Measurements from ENCODE around the gene ARID1A.
A peak's percentile ranks its signal among the peaks of the same experiment; 100 is the strongest.

Gene ARID1A

GRCh38 chr1:26775666-26776065 is 79.9 kb downstream of the ARID1A start:
- Mint-ChIP-seq H3K4me1 (peaks cover 22 to 25% of the 10 kb centered on the region in 2 donors), H3K4me3 (no peak overlapping the region), H3K27ac (no peak overlapping the region), H3K27me3 (no peaks in the 10 kb centered on the region), H3K36me3 (peaks cover 52 to 78% of the 10 kb centered on the region in 2 donors), H3K9me3 (no peaks in the 10 kb centered on the region)
- DNase-seq (no peak), ATAC-seq (replicated peaks) (no peak)

GRCh38 chr1:26779098-26779668 is 83.4 kb downstream of the ARID1A start:
- H3K9me3 Mint-ChIP-seq, result no peaks in the 10 kb centered on the region
- H3K4me3 Mint-ChIP-seq, result no peak overlapping the region
- H3K27me3 Mint-ChIP-seq, result no peaks in the 10 kb centered on the region
- H3K4me1 Mint-ChIP-seq, result peaks cover 29 to 41% of the 10 kb centered on the region in 2 donors
- peak overlapping the region; percentile 81 for H3K27ac Mint-ChIP-seq
- ATAC-seq (replicated peaks) (no peak), DNase-seq (no peak)
- H3K36me3 Mint-ChIP-seq, result peaks cover 42 to 64% of the 10 kb centered on the region in 2 donors

- Mint-ChIP-seq H3K4me1 (peaks cover 36 to 53% of the 10 kb centered on the region in 2 donors), H3K9me3 (no peaks in the 10 kb centered on the region), H3K27ac (peak overlapping the region; percentile 47), H3K27me3 (no peaks in the 10 kb centered on the region), H3K36me3 (peaks cover 35 to 51% of the 10 kb centered on the region in 2 donors), H3K4me3 (no peak overlapping the region)
- ATAC-seq (replicated peaks) (peak; percentile 23 to 26), DNase-seq (no peak)
Measured at GRCh38 chr1:26780344-26780957, 84.6 kb downstream of the ARID1A start.

- Mint-ChIP-seq H3K9me3 (no peaks in the 10 kb centered on the region), H3K27me3 (no peaks in the 10 kb centered on the region), H3K4me3 (no peak overlapping the region), H3K27ac (peak overlapping the region; percentile 66), H3K4me1 (peaks cover 43 to 62% of the 10 kb centered on the region in 2 donors), H3K36me3 (peaks cover 33 to 46% of the 10 kb centered on the region in 2 donors)
- ATAC-seq (replicated peaks) (no peak), DNase-seq (no peak)
Measured at GRCh38 chr1:26781206-26781825, 85.5 kb downstream of the ARID1A start.

- H3K9me3 Mint-ChIP-seq, result no peaks in the 10 kb centered on the region
- H3K4me1 Mint-ChIP-seq, result peaks cover 51 to 74% of the 10 kb centered on the region in 2 donors
- H3K27me3 Mint-ChIP-seq, result no peaks in the 10 kb centered on the region
- no peak overlapping the region for H3K4me3 Mint-ChIP-seq
- DNase-seq, result no peak
- peaks cover 28 to 41% of the 10 kb centered on the region in 2 donors for H3K36me3 Mint-ChIP-seq
- no peak for ATAC-seq (replicated peaks)
- peak overlapping the region; percentile 20 for H3K27ac Mint-ChIP-seq
Measured at GRCh38 chr1:26782521-26783212, 86.9 kb downstream of the ARID1A start.

GRCh38 chr1:26783646-26784022 is 87.8 kb downstream of the ARID1A start:
- no peaks in the 10 kb centered on the region for H3K27me3 Mint-ChIP-seq
- peaks cover 48 to 79% of the 10 kb centered on the region in 2 donors for H3K4me1 Mint-ChIP-seq
- ATAC-seq (replicated peaks) (no peak), DNase-seq (no peak)
- no peak overlapping the region for H3K4me3 Mint-ChIP-seq
- peaks cover 22 to 34% of the 10 kb centered on the region in 2 donors for H3K36me3 Mint-ChIP-seq
- H3K27ac Mint-ChIP-seq, result no peak overlapping the region
- H3K9me3 Mint-ChIP-seq, result no peaks in the 10 kb centered on the region

- H3K27me3 Mint-ChIP-seq, result no peaks in the 10 kb centered on the region
- H3K9me3 Mint-ChIP-seq, result no peaks in the 10 kb centered on the region
- H3K4me1 Mint-ChIP-seq, result peaks cover 49 to 85% of the 10 kb centered on the region in 2 donors
- H3K4me3 Mint-ChIP-seq, result no peak overlapping the region
- DNase-seq, result no peak
- H3K27ac Mint-ChIP-seq, result peak overlapping the region; percentile 65
- peaks cover 18 to 27% of the 10 kb centered on the region in 2 donors for H3K36me3 Mint-ChIP-seq
- ATAC-seq (replicated peaks), result no peak
Measured at GRCh38 chr1:26784023-26784871, 88.4 kb downstream of the ARID1A start.

- H3K4me1 Mint-ChIP-seq, result peaks cover 50 to 84% of the 10 kb centered on the region in 2 donors
- no peak for DNase-seq
- H3K36me3 Mint-ChIP-seq, result peaks cover 12 to 21% of the 10 kb centered on the region in 2 donors
- H3K4me3 Mint-ChIP-seq, result no peak overlapping the region
- no peaks in the 10 kb centered on the region for H3K9me3 Mint-ChIP-seq
- peak overlapping the region; percentile 84 for H3K27ac Mint-ChIP-seq
- no peaks in the 10 kb centered on the region for H3K27me3 Mint-ChIP-seq
- no peak for ATAC-seq (replicated peaks)
Measured at GRCh38 chr1:26784886-26785285, 89.1 kb downstream of the ARID1A start.

- peak overlapping the region; percentile 93 to 96 for H3K4me3 Mint-ChIP-seq
- DNase-seq, result no peak
- no peaks in the 10 kb centered on the region for H3K27me3 Mint-ChIP-seq
- peaks cover 12 to 16% of the 10 kb centered on the region in 2 donors for H3K36me3 Mint-ChIP-seq
- H3K9me3 Mint-ChIP-seq, result no peaks in the 10 kb centered on the region
- H3K4me1 Mint-ChIP-seq, result peaks cover 48 to 78% of the 10 kb centered on the region in 2 donors
- ATAC-seq (replicated peaks), result no peak
- H3K27ac Mint-ChIP-seq, result peak overlapping the region; percentile 99
Measured at GRCh38 chr1:26785611-26786436, 90.0 kb downstream of the ARID1A start.

GRCh38 chr1:26786437-26787380 is 90.9 kb downstream of the ARID1A start:
- Mint-ChIP-seq H3K27ac (peak overlapping the region; percentile 99), H3K4me3 (peak overlapping the region; percentile 93 to 96), H3K4me1 (peaks cover 45 to 79% of the 10 kb centered on the region in 2 donors), H3K36me3 (peaks cover 11 to 16% of the 10 kb centered on the region in 2 donors), H3K9me3 (no peaks in the 10 kb centered on the region), H3K27me3 (no peaks in the 10 kb centered on the region)
- DNase-seq (peak; percentile 40), ATAC-seq (replicated peaks) (peak; percentile 40 to 41)

- H3K36me3 Mint-ChIP-seq, result peaks cover 9 to 16% of the 10 kb centered on the region in 2 donors
- H3K4me1 Mint-ChIP-seq, result peaks cover 44 to 73% of the 10 kb centered on the region in 2 donors
- DNase-seq, result peak; percentile 75
Measured at GRCh38 chr1:26787381-26787705, 91.5 kb downstream of the ARID1A start.

GRCh38 chr1:26787706-26788514 is 92.1 kb downstream of the ARID1A start, which contains the start of gene PIGV:
Gene PIGV, plus strand, starts transcription at chr1:26787950. Its CDS starts 2,866 bp downstream, at chr1:26790816.
- peak within 1 kb of the TSS; percentile 99 for H3K27ac Mint-ChIP-seq
- H3K9me3 Mint-ChIP-seq, result no peaks in the 10 kb centered on the region
- peak within 1 kb of the TSS; percentile 93 to 96 for H3K4me3 Mint-ChIP-seq
- DNase-seq, result peak; percentile 84
- ATAC-seq (replicated peaks), result peak; percentile 69 to 75
- peaks cover 10 to 16% of the 10 kb centered on the region in 2 donors for H3K36me3 Mint-ChIP-seq
- H3K4me1 Mint-ChIP-seq, result peaks cover 38 to 75% of the 10 kb centered on the region in 2 donors
- H3K27me3 Mint-ChIP-seq, result no peaks in the 10 kb centered on the region

More at GRCh38 chr1:26787381-26787705, 91.5 kb downstream of the ARID1A start:
- Mint-ChIP-seq H3K4me3 (peak overlapping the region; percentile 93 to 96), H3K9me3 (no peaks in the 10 kb centered on the region), H3K27ac (peak overlapping the region; percentile 99), H3K27me3 (no peaks in the 10 kb centered on the region)
- ATAC-seq (replicated peaks), result peak; percentile 64 to 72
